Glutamatergic neuron (in vitro differentiated cells): ENCODE results near the gene CCL20. TPM values are rescaled to one million over a fixed set of nuclear protein-coding genes. Genes with fewer than 3 reads are reported as not detected.
A peak's percentile ranks its signal among the peaks of the same experiment; 100 is the strongest.

Source experiments
- DNase-seq: peaks from one replicate; pipeline ENCODE4 v3.0.0; 2022
- H3K27ac Mint-ChIP-seq: one replicate; pipeline ENCODE4 v1.8.0; 2020; ENCODE audit warnings: mild to moderate bottlenecking, mixed read lengths, inconsistent platforms; ENCODE audit not compliant: unreplicated experiment
- H3K27me3 Mint-ChIP-seq: one replicate; pipeline ENCODE4 v1.8.0; 2020; ENCODE audit warnings: mild to moderate bottlenecking, moderate library complexity, mixed read lengths, inconsistent platforms; ENCODE audit not compliant: unreplicated experiment
- H3K36me3 Mint-ChIP-seq: one replicate; pipeline ENCODE4 v1.8.0; 2020; ENCODE audit warnings: mild to moderate bottlenecking, mixed read lengths, inconsistent platforms; ENCODE audit not compliant: unreplicated experiment
- H3K4me1 Mint-ChIP-seq: one replicate; pipeline ENCODE4 v1.8.0; 2020; ENCODE audit warnings: mild to moderate bottlenecking, low read depth, mixed read lengths, inconsistent platforms; ENCODE audit not compliant: unreplicated experiment
- H3K4me3 Mint-ChIP-seq: one replicate; pipeline ENCODE4 v1.8.0; 2020; ENCODE audit warnings: mild to moderate bottlenecking, mixed read lengths, inconsistent platforms; ENCODE audit not compliant: unreplicated experiment
- H3K9me3 Mint-ChIP-seq: one replicate; pipeline ENCODE4 v1.8.0; 2020; ENCODE audit warnings: mild to moderate bottlenecking, moderate library complexity, mixed read lengths, inconsistent platforms; ENCODE audit not compliant: unreplicated experiment
- total RNA-seq: library from RNA; stranded (reverse); fragmentation: NEBNext Ultra II Directional; extraction: Animal tissue kit (Norgen Biotek cat#: 25700); gene quantifications from one replicate; pipeline ENCODE4 v1.2.1, GENCODE V29; 2021; ENCODE audit not compliant: unreplicated experiment
- TF ChIP-seq, protein P1 (sequence below): fragments of 200-600 bp; sonication (generic); IDR thresholded peaks from one replicate; pipeline ENCODE4 v1.5.0; 2021; ENCODE audit not compliant: partially characterized antibody, unreplicated experiment

CCL20 gene
- total RNA-seq, 1 donor from 2014 or later, result not detected

GRCh38 chr2:227849906-227850305 is 36.3 kb downstream of the CCL20 start:
- TF ChIP-seq, protein P1, sequence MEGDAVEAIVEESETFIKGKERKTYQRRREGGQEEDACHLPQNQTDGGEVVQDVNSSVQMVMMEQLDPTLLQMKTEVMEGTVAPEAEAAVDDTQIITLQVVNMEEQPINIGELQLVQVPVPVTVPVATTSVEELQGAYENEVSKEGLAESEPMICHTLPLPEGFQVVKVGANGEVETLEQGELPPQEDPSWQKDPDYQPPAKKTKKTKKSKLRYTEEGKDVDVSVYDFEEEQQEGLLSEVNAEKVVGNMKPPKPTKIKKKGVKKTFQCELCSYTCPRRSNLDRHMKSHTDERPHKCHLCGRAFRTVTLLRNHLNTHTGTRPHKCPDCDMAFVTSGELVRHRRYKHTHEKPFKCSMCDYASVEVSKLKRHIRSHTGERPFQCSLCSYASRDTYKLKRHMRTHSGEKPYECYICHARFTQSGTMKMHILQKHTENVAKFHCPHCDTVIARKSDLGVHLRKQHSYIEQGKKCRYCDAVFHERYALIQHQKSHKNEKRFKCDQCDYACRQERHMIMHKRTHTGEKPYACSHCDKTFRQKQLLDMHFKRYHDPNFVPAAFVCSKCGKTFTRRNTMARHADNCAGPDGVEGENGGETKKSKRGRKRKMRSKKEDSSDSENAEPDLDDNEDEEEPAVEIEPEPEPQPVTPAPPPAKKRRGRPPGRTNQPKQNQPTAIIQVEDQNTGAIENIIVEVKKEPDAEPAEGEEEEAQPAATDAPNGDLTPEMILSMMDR, result no peak
- H3K27me3 Mint-ChIP-seq, result peaks cover 9% of the 10 kb centered on the region
- H3K4me3 Mint-ChIP-seq, result peak overlapping the region; percentile 10
- H3K4me1 Mint-ChIP-seq, result peaks cover 8% of the 10 kb centered on the region
- H3K36me3 Mint-ChIP-seq, result no peaks in the 10 kb centered on the region
- peaks cover 4% of the 10 kb centered on the region for H3K9me3 Mint-ChIP-seq
- no peak overlapping the region for H3K27ac Mint-ChIP-seq
- DNase-seq, result no peak

DNA sequence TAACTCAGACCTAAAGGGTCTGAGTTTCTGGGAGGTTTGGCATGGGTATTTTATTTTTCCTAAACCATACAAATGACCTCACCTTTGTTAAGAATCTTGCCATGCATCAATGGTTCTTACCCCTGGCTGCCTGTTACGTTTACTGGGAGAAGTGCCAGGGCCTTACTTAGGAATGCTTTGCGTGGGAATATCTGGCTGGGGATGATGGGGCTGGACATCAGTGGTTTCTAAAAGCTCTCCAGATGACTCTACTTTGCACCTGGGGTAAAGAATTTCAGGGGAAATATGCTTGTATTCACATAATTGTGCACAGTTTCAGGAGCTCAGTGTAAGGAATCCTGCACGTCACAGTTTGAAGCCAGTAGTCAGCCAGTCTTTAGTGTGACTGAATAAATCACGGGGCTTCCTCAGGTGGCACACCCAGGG is 39.6 kb downstream of the CCL20 start:
- Mint-ChIP-seq H3K4me1 (peaks cover 8% of the 10 kb centered on the region), H3K9me3 (peaks cover 4% of the 10 kb centered on the region), H3K4me3 (no peak overlapping the region), H3K27me3 (peaks cover 6% of the 10 kb centered on the region), H3K27ac (no peak overlapping the region), H3K36me3 (no peaks in the 10 kb centered on the region)
- no peak for DNase-seq
- TF ChIP-seq, protein P1, result no peak

GRCh38 chr2:227853765-227854271 is 40.2 kb downstream of the CCL20 start:
- no peak for DNase-seq
- Mint-ChIP-seq H3K4me3 (no peak overlapping the region), H3K27me3 (peaks cover 6% of the 10 kb centered on the region), H3K27ac (no peak overlapping the region), H3K36me3 (no peaks in the 10 kb centered on the region), H3K9me3 (peaks cover 4% of the 10 kb centered on the region), H3K4me1 (peaks cover 8% of the 10 kb centered on the region)
- TF ChIP-seq, protein P1, result no peak

GRCh38 chr2:227855440-227855839 is 41.8 kb downstream of the CCL20 start:
- H3K4me3 Mint-ChIP-seq, result no peak overlapping the region
- peaks cover 6% of the 10 kb centered on the region for H3K27me3 Mint-ChIP-seq
- H3K9me3 Mint-ChIP-seq, result peaks cover 4% of the 10 kb centered on the region
- H3K4me1 Mint-ChIP-seq, result peaks cover 3% of the 10 kb centered on the region
- TF ChIP-seq, protein P1, result no peak
- H3K27ac Mint-ChIP-seq, result no peak overlapping the region
- DNase-seq, result no peak
- H3K36me3 Mint-ChIP-seq, result no peaks in the 10 kb centered on the region

DNA sequence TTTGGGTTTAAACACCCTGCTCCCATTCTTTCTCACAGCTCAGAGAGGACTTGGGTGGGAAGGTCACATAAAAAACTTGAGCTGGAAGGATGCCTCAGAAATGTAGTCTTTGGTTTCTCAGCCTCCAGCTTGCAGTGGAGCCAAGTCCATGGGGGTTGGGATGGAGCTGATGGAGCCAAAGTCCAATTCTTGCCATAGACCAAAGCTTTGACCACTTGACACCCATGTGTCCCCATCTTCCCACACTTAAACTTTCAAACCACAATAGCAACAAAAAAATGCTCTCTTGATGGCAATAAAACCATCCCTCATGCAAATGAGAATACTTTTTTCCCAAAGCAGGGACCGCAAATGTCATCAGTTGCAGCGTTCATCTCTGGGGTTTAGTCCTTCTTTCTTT is 43.1 kb downstream of the CCL20 start:
- no peak for DNase-seq
- Mint-ChIP-seq H3K27ac (no peak overlapping the region), H3K4me1 (no peaks in the 10 kb centered on the region), H3K4me3 (no peak overlapping the region), H3K36me3 (no peaks in the 10 kb centered on the region), H3K9me3 (peaks cover 4% of the 10 kb centered on the region), H3K27me3 (peaks cover 4% of the 10 kb centered on the region)
- TF ChIP-seq, protein P1, result no peak
